GM12801 (cell line): ENCODE data around the gene CCDC85C.

ENCODE experiments used
- TF ChIP-seq, protein P1 (sequence below): IDR thresholded peaks from one replicate; pipeline ENCODE4 v1.5.1; 2011; ENCODE audit warnings: control low read depth; ENCODE audit not compliant: insufficient read length; ENCODE audit errors: extremely low read depth

The CCDC85C gene

DNA sequence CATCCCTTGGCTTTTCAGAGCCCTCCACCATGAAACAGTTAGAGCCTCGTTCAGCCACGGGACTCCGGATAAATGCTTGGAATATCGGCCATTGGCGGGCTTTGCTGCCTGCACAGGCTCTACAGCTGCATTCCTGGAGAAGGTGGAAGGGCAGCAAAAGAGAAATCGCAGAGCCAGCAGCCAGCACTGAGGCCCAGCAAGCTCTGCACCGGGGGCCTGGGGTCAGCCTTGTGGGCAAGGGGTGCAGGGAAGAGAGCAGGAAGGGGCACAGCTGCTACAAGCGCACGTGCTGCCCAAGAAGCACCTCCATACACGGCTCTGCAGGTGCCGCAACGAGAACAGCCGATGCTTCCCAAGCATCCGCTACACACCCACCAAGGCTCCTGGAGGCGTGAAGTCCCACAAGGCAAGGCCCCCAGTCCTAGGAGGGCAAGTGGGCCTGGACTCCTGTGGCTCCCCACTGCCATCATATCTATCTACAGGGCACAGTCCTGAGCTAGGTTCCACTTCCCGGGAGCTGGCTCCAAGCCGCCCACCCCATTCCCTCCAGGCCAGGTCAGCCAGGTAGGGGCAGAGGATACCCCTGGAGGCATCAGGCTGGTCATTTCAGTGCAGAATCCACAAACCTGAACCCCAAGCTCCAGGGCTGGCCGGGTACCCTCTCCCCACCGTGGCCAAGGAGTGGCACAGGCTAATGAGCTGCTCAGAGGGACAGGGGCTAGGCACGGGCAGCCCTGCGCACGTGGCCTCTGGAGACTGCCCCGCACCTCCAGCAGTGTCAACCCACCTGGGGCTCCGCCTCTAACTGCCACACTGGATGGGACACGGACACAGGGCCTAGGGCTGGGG is 82.6 kb downstream of the CCDC85C start:
- TF ChIP-seq, protein P1, sequence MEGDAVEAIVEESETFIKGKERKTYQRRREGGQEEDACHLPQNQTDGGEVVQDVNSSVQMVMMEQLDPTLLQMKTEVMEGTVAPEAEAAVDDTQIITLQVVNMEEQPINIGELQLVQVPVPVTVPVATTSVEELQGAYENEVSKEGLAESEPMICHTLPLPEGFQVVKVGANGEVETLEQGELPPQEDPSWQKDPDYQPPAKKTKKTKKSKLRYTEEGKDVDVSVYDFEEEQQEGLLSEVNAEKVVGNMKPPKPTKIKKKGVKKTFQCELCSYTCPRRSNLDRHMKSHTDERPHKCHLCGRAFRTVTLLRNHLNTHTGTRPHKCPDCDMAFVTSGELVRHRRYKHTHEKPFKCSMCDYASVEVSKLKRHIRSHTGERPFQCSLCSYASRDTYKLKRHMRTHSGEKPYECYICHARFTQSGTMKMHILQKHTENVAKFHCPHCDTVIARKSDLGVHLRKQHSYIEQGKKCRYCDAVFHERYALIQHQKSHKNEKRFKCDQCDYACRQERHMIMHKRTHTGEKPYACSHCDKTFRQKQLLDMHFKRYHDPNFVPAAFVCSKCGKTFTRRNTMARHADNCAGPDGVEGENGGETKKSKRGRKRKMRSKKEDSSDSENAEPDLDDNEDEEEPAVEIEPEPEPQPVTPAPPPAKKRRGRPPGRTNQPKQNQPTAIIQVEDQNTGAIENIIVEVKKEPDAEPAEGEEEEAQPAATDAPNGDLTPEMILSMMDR: no peak

DNA sequence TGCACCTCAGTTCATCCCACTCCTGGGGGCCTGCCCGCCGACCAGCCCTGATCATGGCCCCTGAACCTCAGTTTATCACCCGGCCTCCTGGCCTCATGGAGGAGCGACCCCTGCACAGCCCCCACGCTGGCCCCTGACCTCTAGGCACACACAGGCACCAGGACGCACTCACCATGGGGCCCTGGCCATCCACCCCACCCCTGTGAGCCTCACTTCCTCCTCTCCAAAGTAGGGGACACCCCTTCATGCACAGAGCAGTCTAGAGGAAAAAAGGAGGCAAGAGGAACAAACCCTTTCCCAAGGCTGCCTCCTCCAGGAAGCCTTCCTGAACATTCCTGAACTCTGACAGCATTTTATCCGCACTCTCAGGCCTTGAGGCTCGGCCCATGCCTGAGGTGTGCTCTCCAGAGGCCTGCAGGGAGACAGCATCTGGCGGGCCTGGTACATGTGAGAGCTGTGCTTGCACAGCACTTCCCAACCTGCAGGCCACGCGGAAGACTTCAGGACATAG is 83.4 kb downstream of the CCDC85C start:
- TF ChIP-seq, protein P1: no peak

DNA sequence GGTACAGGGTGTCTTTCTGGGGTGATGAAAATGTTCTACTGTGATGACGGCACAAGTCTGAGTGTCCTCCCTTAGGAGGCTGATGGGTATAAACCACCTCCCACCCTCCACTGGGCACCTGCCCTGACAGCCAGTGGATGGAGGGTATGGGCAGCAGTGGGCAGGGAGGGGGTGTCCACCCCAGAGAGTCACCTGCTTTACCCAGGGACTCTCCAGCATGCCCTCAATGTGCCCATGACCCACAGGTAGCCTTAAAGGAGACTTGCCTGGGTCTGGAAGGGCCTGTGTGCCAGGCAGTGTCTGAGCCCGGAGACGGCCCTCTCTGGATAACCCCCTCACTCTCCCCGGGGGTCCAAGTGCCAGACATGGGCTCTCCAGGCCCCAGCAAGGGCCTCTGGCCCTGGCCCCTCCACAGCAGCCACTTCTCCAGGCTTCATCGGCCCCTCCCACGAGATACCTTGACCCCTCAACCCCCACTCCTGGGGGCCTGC is 84.0 kb downstream of the CCDC85C start:
- TF ChIP-seq, protein P1: no peak

DNA sequence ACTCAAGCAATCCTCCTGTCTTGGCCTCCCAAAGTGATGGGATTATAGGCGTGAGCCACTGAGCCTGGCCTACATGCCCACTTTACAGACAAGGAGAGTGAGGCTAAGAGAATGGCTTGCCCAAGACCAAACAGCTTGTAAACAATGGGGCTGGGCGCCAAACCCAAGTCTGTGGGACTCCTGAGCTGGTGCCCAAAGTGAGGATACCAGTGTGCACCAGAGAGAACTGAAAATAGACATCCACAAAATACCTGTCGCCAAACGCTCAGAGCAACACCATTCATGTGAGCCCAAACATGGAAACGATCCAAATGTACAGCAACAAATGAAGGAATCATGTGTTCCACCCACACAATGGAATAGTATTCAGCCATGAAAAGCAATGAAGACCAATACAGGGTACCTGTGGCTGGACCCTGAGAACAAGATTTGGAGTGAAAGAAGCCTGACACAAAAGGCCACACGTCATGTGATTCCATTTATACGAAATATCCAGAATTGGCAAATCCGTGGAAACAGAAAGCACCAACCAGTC is 84.6 kb downstream of the CCDC85C start:
- TF ChIP-seq, protein P1: no peak

DNA sequence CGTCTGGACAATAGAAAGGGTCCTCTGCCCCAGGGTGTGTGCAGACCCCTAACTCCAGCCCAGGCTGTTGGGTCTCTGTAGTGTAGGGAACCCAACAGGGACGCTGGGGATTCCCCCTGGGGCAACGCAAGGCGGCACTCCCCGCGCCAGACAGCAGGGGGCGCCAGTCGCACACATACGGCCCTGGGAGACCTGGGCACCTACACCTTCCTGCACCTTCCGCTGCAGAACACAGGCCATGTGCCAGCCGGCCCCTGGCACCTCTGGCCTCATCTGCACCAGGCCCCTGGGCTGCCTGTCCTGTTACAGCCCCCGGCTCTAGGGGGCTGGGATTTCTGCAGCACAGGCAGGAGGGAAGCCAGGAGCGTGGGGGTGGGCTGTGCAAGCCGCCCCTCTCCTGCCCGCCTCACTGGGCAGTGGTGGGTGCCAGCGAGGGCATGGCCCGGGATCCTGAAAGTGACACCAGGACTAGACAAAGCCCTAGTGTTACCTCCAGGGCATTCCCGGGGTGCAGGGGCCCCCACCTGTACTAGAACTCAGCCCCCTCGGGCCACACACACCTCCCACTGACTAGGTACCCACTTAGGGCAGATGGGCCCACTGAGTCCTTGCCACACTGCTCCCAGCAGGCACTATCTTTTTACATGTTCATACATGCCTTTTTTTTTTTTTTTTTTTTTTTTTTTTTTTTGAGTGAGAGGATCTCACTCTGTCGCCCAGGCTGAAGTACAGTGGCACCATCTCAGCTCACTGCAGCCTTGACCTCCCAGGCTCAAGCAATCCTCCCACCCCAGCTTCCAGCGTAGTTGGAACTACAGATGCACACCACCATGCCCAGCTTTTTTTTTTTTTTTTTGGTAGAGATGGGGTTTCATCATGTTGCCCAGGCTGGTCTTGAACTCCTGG is 85.3 kb downstream of the CCDC85C start:
- TF ChIP-seq, protein P1: no peak

DNA sequence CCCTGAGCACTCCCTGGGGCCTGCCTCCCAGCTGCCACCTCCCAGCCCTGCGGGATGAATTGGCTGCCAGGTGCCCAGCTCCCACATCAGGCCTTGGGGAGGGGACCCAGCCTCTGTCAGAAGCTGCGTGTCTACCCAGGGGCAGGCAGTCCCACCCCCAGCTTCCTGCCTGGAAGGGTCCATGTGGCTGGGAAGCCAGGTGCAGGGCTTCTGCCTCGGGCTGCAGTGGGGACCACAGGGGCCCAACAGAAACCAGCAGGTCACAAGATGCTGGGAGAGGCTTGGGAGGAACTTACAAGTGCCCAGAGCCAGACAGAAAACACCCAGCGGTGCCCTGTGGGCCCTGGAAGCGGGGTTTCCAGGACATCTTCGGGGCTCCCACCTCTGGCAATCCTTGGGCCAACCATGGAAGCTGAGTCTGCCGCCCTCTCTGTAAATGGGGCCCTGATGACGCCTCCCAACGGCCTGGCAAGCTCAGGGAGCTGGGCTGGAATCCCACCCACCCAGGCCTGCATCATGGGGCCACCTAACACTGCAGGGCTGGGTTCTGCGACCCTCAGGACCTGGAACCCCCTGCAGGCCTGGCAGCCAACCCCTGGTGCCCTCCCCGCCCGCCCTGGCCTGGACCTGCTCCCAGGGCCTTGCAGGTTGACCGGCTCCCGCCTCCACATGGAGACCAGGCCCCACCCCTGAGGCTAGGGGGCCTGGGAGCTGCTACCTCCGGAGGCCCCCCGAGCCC is 86.2 kb downstream of the CCDC85C start:
- TF ChIP-seq, protein P1: no peak
